CD4-positive, alpha-beta memory T cell (primary cell): ENCODE measurements around the gene MATR3. TPM values are rescaled to one million over a fixed set of nuclear protein-coding genes. Genes with fewer than 3 reads are reported as not detected.
"Not testable (repeated sequence)": the region's sequence is repeated elsewhere in the genome, so short reads cannot be mapped to it uniquely, and the experiment has no call there.

Source experiments
- CTCF ChIA-PET: fragments of 350-600 bp; sonication (Branson Sonifier 250); formaldehyde crosslinking; loops from one replicate; lab custom pipeline; 2021; ENCODE audit warnings: inconsistent platforms; ENCODE audit not compliant: partially characterized antibody; lab: Charles Lee
- POLR2A ChIA-PET: fragments of 350-600 bp; sonication (Branson Sonifier 250); formaldehyde crosslinking; loops from one replicate; lab custom pipeline; 2021; ENCODE audit not compliant: partially characterized antibody; lab: Charles Lee
- DNase-seq, 5 donors: peaks; one replicate each; pipeline versions ENCODE4 v3.0.0 to v3.0.0-alpha.2; 2020 to 2022; ENCODE audit warnings: mixed read lengths in 1 of 5
- H3K27ac ChIP-seq: one replicate; pipeline ENCODE4 v1.7.0; 2013; ENCODE audit warnings: low read depth, low read length
- H3K27me3 ChIP-seq: 2 replicates; pipeline ENCODE4 v1.7.0; 2013; ENCODE audit warnings: mild to moderate bottlenecking, low read length, moderate library complexity; ENCODE audit not compliant: insufficient read depth
- H3K36me3 ChIP-seq: 2 replicates; pipeline ENCODE4 v1.7.0; 2013; ENCODE audit warnings: mild to moderate bottlenecking, low read length, moderate library complexity; ENCODE audit not compliant: insufficient read depth
- H3K4me1 ChIP-seq: 2 replicates; pipeline ENCODE4 v1.7.0; 2013; ENCODE audit warnings: mild to moderate bottlenecking, low read length, moderate library complexity; ENCODE audit not compliant: insufficient read depth
- H3K4me3 ChIP-seq, 2 donors: one replicate each; pipeline ENCODE4 v1.7.0; 2013; ENCODE audit warnings: low read length in 2 of 2, mild to moderate bottlenecking in 1 of 2
- H3K9me3 ChIP-seq, 2 donors: one replicate each; pipeline ENCODE4 v1.7.0; 2013; ENCODE audit warnings: low read length in 2 of 2, control low read depth in 1 of 2; ENCODE audit not compliant: control insufficient read depth in 1 of 2
- H3K27ac Mint-ChIP-seq, 7 donors: one replicate each; pipeline ENCODE4 v1.8.0; 2020 to 2021; ENCODE audit warnings: mixed read lengths in 7 of 7, mild to moderate bottlenecking in 6 of 7, inconsistent platforms in 3 of 7, moderate library complexity in 3 of 7
- H3K27me3 Mint-ChIP-seq, 2 donors: one replicate each; pipeline ENCODE4 v1.8.0; 2020 to 2021; ENCODE audit warnings: mixed read lengths in 2 of 2
- H3K36me3 Mint-ChIP-seq, 2 donors: one replicate each; pipeline ENCODE4 v1.8.0; 2020 to 2021; ENCODE audit warnings: mixed read lengths in 2 of 2, inconsistent platforms in 1 of 2, mild to moderate bottlenecking in 1 of 2
- H3K4me1 Mint-ChIP-seq, 4 donors: one replicate each; pipeline ENCODE4 v1.8.0; 2020 to 2021; ENCODE audit warnings: mixed read lengths in 4 of 4, mild to moderate bottlenecking in 1 of 4
- H3K4me3 Mint-ChIP-seq, 8 donors: one replicate each; pipeline ENCODE4 v1.8.0; 2020 to 2021; ENCODE audit warnings: mixed read lengths in 8 of 8, mild to moderate bottlenecking in 7 of 8, moderate library complexity in 6 of 8, inconsistent platforms in 3 of 8
- H3K9me3 Mint-ChIP-seq, 8 donors: one replicate each; pipeline ENCODE4 v1.8.0; 2020 to 2021; ENCODE audit warnings: mixed read lengths in 8 of 8, mild to moderate bottlenecking in 5 of 8, inconsistent platforms in 3 of 8, moderate library complexity in 1 of 8
- intact Hi-C: fragments of 100-400 bp; cut with micrococcal nuclease; formaldehyde crosslinking; loops from one replicate; pipeline ENCODE4 v1.15.1; 2023
- polyA plus RNA-seq, 2 donors: library from polyadenylated mRNA; unstranded; fragments of 300-500 nt; fragmentation: Illumina TruSeq; gene quantifications; one replicate each; pipeline ENCODE4 v1.2.3, GENCODE V29; 2021
- total RNA-seq, 2 experiments: library from RNA; stranded (reverse); gene quantifications; one replicate each; pipeline ENCODE4 v1.2.3, GENCODE V29; 2021

MATR3 gene
- total and polyA plus RNA-seq, 4 experiments from 2014 or later, result 228 to 419 (median 316) TPM

- Mint-ChIP-seq H3K36me3 (no peaks in the 10 kb centered on the region), H3K27ac (no peak overlapping the region), H3K4me1 (peaks cover 5 to 9% (median 7%) of the 10 kb centered on the region in 4 donors), H3K27me3 (peaks cover 0 to 1% of the 10 kb centered on the region in 2 donors), H3K9me3 (no peaks in the 10 kb centered on the region), H3K4me3 (no peak overlapping the region)
- H3K9me3 ChIP-seq, result no peaks in the 10 kb centered on the region
- DNase-seq, result no peak
- H3K36me3 ChIP-seq, result no peaks in the 10 kb centered on the region
- H3K4me1 ChIP-seq, result no peaks in the 10 kb centered on the region
- CTCF ChIA-PET, result interaction anchor here (1.2 kb wide), 1 partner anchor 15 kb away, joined by 3 read pairs; no protein-coding TSS in a partner anchor
- POLR2A ChIA-PET, result interaction anchor here (2.0 kb wide), 1 partner anchor 27 kb away, joined by 4 read pairs; the partner anchor contains the start of gene MATR3
- H3K27ac ChIP-seq, result no peak overlapping the region
- no peaks in the 10 kb centered on the region for H3K27me3 ChIP-seq
- H3K4me3 ChIP-seq, result no peak overlapping the region
- intact Hi-C loops, result no loop called here
These were observed 27.3 kb upstream of the MATR3 start for GRCh38 chr5:139266236-139266635.

DNA sequence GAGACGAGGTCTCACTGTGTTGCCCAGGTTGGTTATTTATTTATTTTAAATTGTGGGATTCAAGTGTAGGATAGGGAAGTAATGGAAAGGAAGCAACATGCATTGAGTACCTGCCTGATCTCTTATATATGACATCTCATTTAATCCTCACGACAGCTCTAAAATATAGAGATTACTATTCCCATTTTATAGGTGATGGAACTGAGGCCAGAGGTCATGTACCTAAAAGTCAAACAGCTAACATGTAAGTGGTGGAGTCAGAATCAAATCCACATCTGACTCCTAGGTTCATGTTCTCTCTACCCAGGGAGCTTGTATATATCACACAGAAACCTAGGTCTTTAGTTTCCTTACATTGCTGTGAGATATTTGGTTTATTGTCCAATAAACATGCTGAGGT lies 26.1 kb upstream of the MATR3 start:
- Mint-ChIP-seq H3K4me1 (peaks cover 9 to 18% (median 12%) of the 10 kb centered on the region in 4 donors), H3K4me3 (no peak overlapping the region), H3K27me3 (peaks cover 0 to 1% of the 10 kb centered on the region in 2 donors), H3K36me3 (no peaks in the 10 kb centered on the region), H3K9me3 (no peaks in the 10 kb centered on the region), H3K27ac (no peak overlapping the region)
- no peak overlapping the region for H3K27ac ChIP-seq
- peaks cover 4% of the 10 kb centered on the region for H3K4me1 ChIP-seq
- H3K36me3 ChIP-seq, result no peaks in the 10 kb centered on the region
- no peak for DNase-seq
- intact Hi-C loops, result no loop called here
- ChIA-PET CTCF (interaction anchor here (0.9 to 1.7 kb wide), 4 partner anchors 15 to 688 kb away, joined by 3 to 5 read pairs (median 4); partner anchors contain the start of gene PAIP2), POLR2A (no interaction called here)
- no peak overlapping the region for H3K4me3 ChIP-seq
- H3K9me3 ChIP-seq, result no peaks in the 10 kb centered on the region
- no peaks in the 10 kb centered on the region for H3K27me3 ChIP-seq

GRCh38 chr5:139268364-139269202 lies 25.0 kb upstream of the MATR3 start:
- Mint-ChIP-seq H3K4me3 (no peak overlapping the region), H3K4me1 (peaks cover 16 to 29% (median 19%) of the 10 kb centered on the region in 4 donors), H3K9me3 (no peaks in the 10 kb centered on the region), H3K27ac (peak overlapping the region in 3 of 7 donors; percentile 18 to 44 (median 37)), H3K36me3 (peaks cover 0 to 2% of the 10 kb centered on the region in 2 donors), H3K27me3 (peaks cover 0 to 1% of the 10 kb centered on the region in 2 donors)
- Histone ChIP-seq H3K36me3 (no peaks in the 10 kb centered on the region), H3K4me3 (no peak overlapping the region), H3K4me1 (peaks cover 14% of the 10 kb centered on the region), H3K27me3 (no peaks in the 10 kb centered on the region), H3K27ac (no peak overlapping the region), H3K9me3 (no peaks in the 10 kb centered on the region)
- POLR2A ChIA-PET, result interaction anchor here (1.6 kb wide), 1 partner anchor 25 kb away, joined by 4 read pairs; the partner anchor contains the start of gene MATR3
- CTCF ChIA-PET, result interaction anchor here (0.7 to 1.7 kb wide), 7 partner anchors 14 to 818 kb away, joined by 3 to 4 read pairs (median 3); partner anchors contain the start of genes MATR3 and PAIP2
- no peak for DNase-seq
- intact Hi-C loops, result no loop called here

GRCh38 chr5:139270718-139271117 lies 22.8 kb upstream of the MATR3 start:
- H3K36me3 ChIP-seq, H3K27me3 ChIP-seq, H3K27ac Mint-ChIP-seq, H3K27me3 Mint-ChIP-seq, H3K9me3 Mint-ChIP-seq, H3K36me3 Mint-ChIP-seq, H3K4me3 ChIP-seq, H3K9me3 ChIP-seq, H3K27ac ChIP-seq, POLR2A ChIA-PET, H3K4me3 Mint-ChIP-seq, DNase-seq: not testable (repeated sequence)
- peaks cover 22 to 47% (median 30%) of the 10 kb centered on the region in 4 donors for H3K4me1 Mint-ChIP-seq
- H3K4me1 ChIP-seq, result peaks cover 28% of the 10 kb centered on the region
- intact Hi-C loops, result loop anchor here (5.0 kb wide), 3 partner anchors 73 to 292 kb away; partner anchors contain the start of genes SIL1 and UBE2D2
- CTCF ChIA-PET, result interaction anchor here (1.3 kb wide), 1 partner anchor 20 kb away, joined by 4 read pairs; no protein-coding TSS in a partner anchor

- H3K36me3 Mint-ChIP-seq, result peaks cover 0 to 4% of the 10 kb centered on the region in 2 donors
- intact Hi-C loops, result loop anchor here (5.0 kb wide), 3 partner anchors 74 to 291 kb away; partner anchors contain the start of genes SIL1 and UBE2D2
- POLR2A ChIA-PET, result interaction anchor here (0.8 to 6.9 kb wide), 4 partner anchors 22 to 696 kb away, joined by 3 to 90 read pairs (median 9); partner anchors contain the start of genes HSPA9 and MATR3
These were observed 22.1 kb upstream of the MATR3 start for GRCh38 chr5:139271201-139272027.

GRCh38 chr5:139272471-139273321 lies 20.8 kb upstream of the MATR3 start:
- H3K27me3 ChIP-seq, result no peaks in the 10 kb centered on the region
- peaks cover 46% of the 10 kb centered on the region for H3K4me1 ChIP-seq
- H3K4me3 ChIP-seq, result peak overlapping the region in 1 of 2 donors; percentile 65

More at GRCh38 chr5:139271201-139272027, 22.1 kb upstream of the MATR3 start:
- no peak for DNase-seq
- Mint-ChIP-seq H3K27me3 (no peaks in the 10 kb centered on the region), H3K9me3 (no peaks in the 10 kb centered on the region), H3K27ac (peak overlapping the region in 1 of 7 donors; percentile 24), H3K4me3 (peak overlapping the region in 3 of 8 donors; percentile 27 to 52 (median 43)), H3K4me1 (peaks cover 28 to 54% (median 36%) of the 10 kb centered on the region in 4 donors)
- CTCF ChIA-PET, result interaction anchor here (1.0 to 1.9 kb wide), 4 partner anchors 20 to 920 kb away, joined by 3 to 8 read pairs (median 4); no protein-coding TSS in a partner anchor
- Histone ChIP-seq H3K36me3 (no peaks in the 10 kb centered on the region), H3K4me3 (no peak overlapping the region), H3K27me3 (no peaks in the 10 kb centered on the region), H3K4me1 (peaks cover 35% of the 10 kb centered on the region), H3K27ac (no peak overlapping the region), H3K9me3 (no peaks in the 10 kb centered on the region)

More at GRCh38 chr5:139272471-139273321, 20.8 kb upstream of the MATR3 start:
- Histone ChIP-seq H3K36me3 (no peaks in the 10 kb centered on the region), H3K27ac (peak overlapping the region; percentile 58), H3K9me3 (no peaks in the 10 kb centered on the region)
- CTCF ChIA-PET, result interaction anchor here (0.7 to 2.5 kb wide), 7 partner anchors 13 to 921 kb away, joined by 3 to 8 read pairs (median 4); partner anchors contain the start of gene PAIP2
- peak overlapping the region; percentile 85 to 91 (median 87) for H3K4me3 Mint-ChIP-seq
- intact Hi-C loops, result loop anchor here (5.0 kb wide), 3 partner anchors 75 to 290 kb away; partner anchors contain the start of genes SIL1 and UBE2D2
- POLR2A ChIA-PET, result interaction anchor here (0.6 to 6.9 kb wide), 9 partner anchors 20 to 935 kb away, joined by 3 to 90 read pairs (median 9); partner anchors contain the start of genes FAM53C, HSPA9, MATR3 and PAIP2
- DNase-seq, result peak in 3 of 5 donors; percentile 30 to 52 (median 38)
- peak overlapping the region; percentile 54 to 94 (median 90) for H3K27ac Mint-ChIP-seq
- no peaks in the 10 kb centered on the region for H3K27me3 Mint-ChIP-seq
- peaks cover 0 to 4% of the 10 kb centered on the region in 2 donors for H3K36me3 Mint-ChIP-seq
- peaks cover 34 to 64% (median 42%) of the 10 kb centered on the region in 4 donors for H3K4me1 Mint-ChIP-seq
- no peaks in the 10 kb centered on the region for H3K9me3 Mint-ChIP-seq
